IMR-90 (cell line): Measurements from ENCODE around the gene ITPRID1. TPM values are rescaled to one million over a fixed set of nuclear protein-coding genes. Genes with fewer than 3 reads are reported as not detected.

Experiments
- ATAC-seq: fragments of 200-7000 bp; cut with Tn5 transposase; 2 replicates; pipeline ENCODE4 v1.9.1; 2020; ENCODE audit warnings: low read depth, mild to moderate bottlenecking, moderate library complexity
- BruUV-seq: library from RNA; stranded (reverse); fragments of 400-500 nt; replicated peaks from 2 replicates; lab custom pipeline; 2021; lab: Mats Ljungman, UMichigan
- CTCF ChIA-PET: fragments of 300-600 bp; formaldehyde crosslinking; extraction: SDS; loops from one replicate; lab custom pipeline; 2021; ENCODE audit warnings: antibody characterized with exemption; lab: Yijun Ruan, JAX
- POLR2A ChIA-PET: fragments of 300-600 bp; sonication (Branson Sonifier 250); formaldehyde crosslinking; loops from one replicate; lab custom pipeline; 2022; ENCODE audit warnings: antibody characterized with exemption; ENCODE audit not compliant: unreplicated experiment; lab: Charles Lee
- DNase-seq: peaks from one replicate; pipeline ENCODE4 v3.0.0; 2013
- H2AFZ ChIP-seq: replicated peaks from 2 replicates; pipeline ENCODE3; 2013; ENCODE audit warnings: low read length, mild to moderate bottlenecking; ENCODE audit not compliant: poor library complexity
- H2AK5ac ChIP-seq: 2 replicates; pipeline ENCODE4 v1.6.1; 2013; ENCODE audit warnings: low read depth, low read length, inconsistent platforms
- H2AK9ac ChIP-seq: replicated peaks from 2 replicates; pipeline ENCODE3; 2013; ENCODE audit warnings: mild to moderate bottlenecking, low read depth, low read length, moderate library complexity; ENCODE audit not compliant: poor library complexity
- H2BK120ac ChIP-seq: 2 replicates; pipeline ENCODE4 v1.6.1; 2013; ENCODE audit warnings: low read depth, low read length, inconsistent platforms
- H2BK15ac ChIP-seq: 3 replicates; pipeline ENCODE4 v1.6.1; 2013; ENCODE audit warnings: low read depth, low read length, inconsistent platforms
- H2BK20ac ChIP-seq: 2 replicates; pipeline ENCODE4 v1.6.1; 2013; ENCODE audit warnings: low read depth, mild to moderate bottlenecking, inconsistent platforms, low read length, moderate library complexity
- H2BK5ac ChIP-seq: 2 replicates; pipeline ENCODE4 v1.6.1; 2013; ENCODE audit warnings: mild to moderate bottlenecking, low read depth, low read length, inconsistent platforms; ENCODE audit not compliant: poor library complexity, severe bottlenecking
- H3K14ac ChIP-seq: replicated peaks from 2 replicates; pipeline ENCODE4 v1.6.1; 2013; ENCODE audit warnings: low read depth, low read length, inconsistent platforms
- H3K18ac ChIP-seq: 2 replicates; pipeline ENCODE4 v1.6.1; 2013; ENCODE audit warnings: low read depth, low read length, control low read depth
- H3K23ac ChIP-seq: 2 replicates; pipeline ENCODE4 v1.6.1; 2013; ENCODE audit warnings: low read depth, low read length, inconsistent platforms
- H3K27ac ChIP-seq: 2 replicates; pipeline ENCODE4 v1.5.1; 2013; ENCODE audit warnings: mild to moderate bottlenecking, control low read depth, low read length; ENCODE audit not compliant: insufficient read depth
- H3K27me3 ChIP-seq: 2 replicates; pipeline ENCODE4 v1.6.1; 2013; ENCODE audit warnings: low read length; ENCODE audit not compliant: control insufficient read depth, insufficient read depth
- H3K36me3 ChIP-seq: 2 replicates; pipeline ENCODE4 v1.6.1; 2013; ENCODE audit warnings: low read length, mixed read lengths; ENCODE audit not compliant: control insufficient read depth, insufficient read depth
- H3K4ac ChIP-seq: 2 replicates; pipeline ENCODE4 v1.6.1; 2013; ENCODE audit warnings: low read depth, low read length, inconsistent platforms
- H3K4me1 ChIP-seq: 2 replicates; pipeline ENCODE4 v1.6.1; 2013; ENCODE audit warnings: low read length, mixed read lengths; ENCODE audit not compliant: control insufficient read depth, insufficient read depth
- H3K4me2 ChIP-seq: 2 replicates; pipeline ENCODE4 v1.6.1; 2013; ENCODE audit warnings: low read depth, mild to moderate bottlenecking, control low read depth, low read length, moderate library complexity
- H3K4me3 ChIP-seq: 2 replicates; pipeline ENCODE4 v1.5.1; 2013; ENCODE audit warnings: low read depth, mild to moderate bottlenecking, control low read depth, low read length, moderate library complexity; ENCODE audit not compliant: insufficient read depth
- H3K56ac ChIP-seq: 2 replicates; pipeline ENCODE4 v1.6.1; 2013; ENCODE audit warnings: low read length, inconsistent platforms; ENCODE audit not compliant: insufficient read depth; ENCODE audit errors: extremely low read depth
- H3K79me1 ChIP-seq, 2 experiments: 2 replicates each; pipeline ENCODE4 v1.6.1; 2013; ENCODE audit warnings: low read length in 2 of 2, inconsistent platforms in 1 of 2, low read depth in 1 of 2
- H3K9ac ChIP-seq: 2 replicates; pipeline ENCODE4 v1.6.1; 2013; ENCODE audit warnings: low read depth, low read length, control low read depth
- H3K9me1 ChIP-seq: 2 replicates; pipeline ENCODE4 v1.6.1; 2013; ENCODE audit warnings: low read length, inconsistent platforms; ENCODE audit not compliant: insufficient read depth
- H3K9me3 ChIP-seq: 2 replicates; pipeline ENCODE4 v1.6.1; 2013; ENCODE audit warnings: low read length; ENCODE audit not compliant: control insufficient read depth, insufficient read depth
- H4K20me1 ChIP-seq: 2 replicates; pipeline ENCODE4 v1.6.1; 2013; ENCODE audit warnings: low read length, inconsistent platforms; ENCODE audit not compliant: insufficient read depth
- H4K5ac ChIP-seq: 2 replicates; pipeline ENCODE4 v1.6.1; 2013; ENCODE audit warnings: mild to moderate bottlenecking, low read depth, low read length, control low read depth
- H4K8ac ChIP-seq, 2 experiments: 2 replicates each; pipeline ENCODE4 v1.6.1; 2013; ENCODE audit warnings: low read depth in 2 of 2, low read length in 2 of 2, control low read depth in 1 of 2, inconsistent platforms in 1 of 2
- H4K91ac ChIP-seq: 2 replicates; pipeline ENCODE4 v1.6.1; 2013; ENCODE audit warnings: low read depth, low read length, inconsistent platforms; ENCODE audit not compliant: insufficient read depth
- BHLHE40 ChIP-seq: fragments of 150-350 bp; IDR thresholded peaks from 2 replicates; pipeline ENCODE4 v1.6.1; 2016; ENCODE audit warnings: mild to moderate bottlenecking, low read depth, low read length
- CEBPB ChIP-seq: IDR thresholded peaks from 2 replicates; pipeline ENCODE4 v1.6.1; 2012; ENCODE audit warnings: low read depth, low read length, improper control_type of control experiment
- CHD1 ChIP-seq: IDR thresholded peaks from 2 replicates; pipeline ENCODE4 v1.6.1; 2012; ENCODE audit warnings: low read depth, low read length, improper control_type of control experiment
- CTCF ChIP-seq: conservative IDR thresholded peaks from 2 replicates; pipeline ENCODE4 v1.5.1; 2012; ENCODE audit warnings: mild to moderate bottlenecking, low read depth, low read length, improper control_type of control experiment
- ELK1 ChIP-seq: fragments of 150-350 bp; IDR thresholded peaks from 2 replicates; pipeline ENCODE4 v1.6.1; 2016; ENCODE audit warnings: low read depth, mild to moderate bottlenecking, low read length, moderate library complexity, borderline replicate concordance
- FOS ChIP-seq: fragments of 150-350 bp; IDR thresholded peaks from 2 replicates; pipeline ENCODE4 v1.6.1; 2016; ENCODE audit warnings: low read depth, low read length
- MAFK ChIP-seq: IDR thresholded peaks from 2 replicates; pipeline ENCODE4 v1.6.1; 2012; ENCODE audit warnings: low read depth, low read length, improper control_type of control experiment
- MAZ ChIP-seq: IDR thresholded peaks from 2 replicates; pipeline ENCODE4 v1.6.1; 2012; ENCODE audit warnings: low read depth, mild to moderate bottlenecking, low read length, improper control_type of control experiment, moderate library complexity, borderline replicate concordance
- MXI1 ChIP-seq: IDR thresholded peaks from 2 replicates; pipeline ENCODE4 v1.6.1; 2012; ENCODE audit warnings: low read depth, mild to moderate bottlenecking, low read length, moderate library complexity, borderline replicate concordance
- NFE2L2 ChIP-seq: fragments of 150-350 bp; IDR thresholded peaks from 2 replicates; pipeline ENCODE4 v1.6.1; 2016; ENCODE audit warnings: low read depth, mild to moderate bottlenecking, low read length
- POLR2A ChIP-seq: IDR thresholded peaks from 2 replicates; pipeline ENCODE4 v1.6.1; 2012; ENCODE audit warnings: mild to moderate bottlenecking, low read depth, low read length
- RAD21 ChIP-seq: IDR thresholded peaks from 2 replicates; pipeline ENCODE4 v1.6.1; 2012; ENCODE audit warnings: low read length, improper control_type of control experiment
- RCOR1 ChIP-seq: IDR thresholded peaks from 2 replicates; pipeline ENCODE4 v1.6.1; 2012; ENCODE audit warnings: mild to moderate bottlenecking, low read length, improper control_type of control experiment; ENCODE audit not compliant: insufficient replicate concordance
- RFX5 ChIP-seq: IDR thresholded peaks from 2 replicates; pipeline ENCODE4 v1.8.0; 2012; ENCODE audit warnings: low read depth, mild to moderate bottlenecking, low read length, moderate library complexity
- SMC3 ChIP-seq: fragments of 150-350 bp; IDR thresholded peaks from 2 replicates; pipeline ENCODE4 v1.6.1; 2016; ENCODE audit warnings: low read depth, mild to moderate bottlenecking, antibody characterized with exemption, low read length, moderate library complexity
- USF2 ChIP-seq: fragments of 150-350 bp; IDR thresholded peaks from 2 replicates; pipeline ENCODE4 v1.6.1; 2017; ENCODE audit warnings: mild to moderate bottlenecking, antibody characterized with exemption, low read length, low read depth
- WGBS, 2 experiments: methylation state at CpG; one replicate each; pipeline versions ENCODE4 v1.1.5 to v1.1.7; 2013; ENCODE audit warnings: missing lambda C conversion rate in 2 of 2; ENCODE audit not compliant: insufficient read length in 1 of 2; ENCODE audit errors: extremely low coverage in 2 of 2; 5-methylcytosine and 5-hydroxymethylcytosine counted together
- dilution Hi-C: fragments of 300-500 bp; cut with HindIII; formaldehyde crosslinking; loops from one replicate; pipeline ENCODE4 v1.14.3; 2018; ENCODE audit warnings: low sequenced_read_pairs; ENCODE audit not compliant: unreplicated experiment
- in situ Hi-C: fragments of 300-500 bp; cut with MboI; formaldehyde crosslinking; loops from 3 replicates; pipeline ENCODE4 v1.14.3; 2019; ENCODE audit warnings: low sequenced_read_pairs, inconsistent platforms, mixed read lengths
- intact Hi-C: fragments of 100-400 bp; cut with micrococcal nuclease; formaldehyde crosslinking; loops from 2 replicates; pipeline ENCODE4 v1.10.0; 2022
- polyA plus RNA-seq, 3 experiments: library from polyadenylated mRNA; depleted of rRNA; stranded (reverse); fragments of >200 nt; gene quantifications; 2 replicates each; pipeline ENCODE4 v1.2.3, GENCODE V29; 2012; ENCODE audit warnings: low replicate concordance in 1 of 3
- total RNA-seq: library from RNA; depleted of rRNA; stranded (reverse); fragments of >200 nt; gene quantifications from 2 replicates; pipeline ENCODE4 v1.2.3, GENCODE V29; 2012

The ITPRID1 gene
- total and polyA plus RNA-seq, 2 of the 4 experiments (the other 2 are of a cell fraction) = not detected

GRCh38 chr7:31563522-31563921, 49.6 kb downstream of the ITPRID1 start:
- H2BK5ac ChIP-seq = no peak overlapping the region
- BruUV-seq = no TSS peak
- no peak overlapping the region for H3K56ac ChIP-seq
- no peaks in the 10 kb centered on the region for H3K27me3 ChIP-seq
- no peak overlapping the region for H3K4me3 ChIP-seq
- TF ChIP-seq NFE2L2 = no peak
- no peak for TF ChIP-seq RCOR1
- TF ChIP-seq CEBPB = no peak
- TF ChIP-seq ELK1 = no peak
- TF ChIP-seq RFX5 = no peak
- TF ChIP-seq MAFK = no peak
- no peak for TF ChIP-seq USF2
- no peak for TF ChIP-seq CTCF
- TF ChIP-seq MAZ = no peak
- no peak for TF ChIP-seq RAD21
- TF ChIP-seq FOS = no peak
- no peak for TF ChIP-seq MXI1
- no peak for TF ChIP-seq BHLHE40
- no peak for TF ChIP-seq POLR2A
- no peak for TF ChIP-seq SMC3
- no peak for TF ChIP-seq CHD1
- H4K20me1 ChIP-seq = no peaks in the 10 kb centered on the region
- H3K4ac ChIP-seq = no peak overlapping the region
- no peak for ATAC-seq
- no peak overlapping the region for H3K14ac ChIP-seq
- H3K9ac ChIP-seq = no peak overlapping the region
- no peaks in the 10 kb centered on the region for H3K9me3 ChIP-seq
- dilution Hi-C loops = no loop called here
- no peak for DNase-seq
- intact Hi-C loops = no loop called here
- H3K23ac ChIP-seq = no peak overlapping the region
- H4K8ac ChIP-seq = no peak overlapping the region
- H3K27ac ChIP-seq = no peak overlapping the region
- in situ Hi-C loops = no loop called here
- H3K9me1 ChIP-seq = no peaks in the 10 kb centered on the region
- CTCF ChIA-PET = no interaction called here
- no peak overlapping the region for H3K4me2 ChIP-seq
- H2AK9ac ChIP-seq = no peak overlapping the region
- no peak overlapping the region for H2AFZ ChIP-seq
- H3K4me1 ChIP-seq = no peaks in the 10 kb centered on the region
- H3K79me1 ChIP-seq = no peaks in the 10 kb centered on the region
- no peaks in the 10 kb centered on the region for H3K36me3 ChIP-seq
- H4K91ac ChIP-seq = no peak overlapping the region
- H4K5ac ChIP-seq = no peak overlapping the region
- POLR2A ChIA-PET = no interaction called here
- H3K18ac ChIP-seq = no peak overlapping the region
- no peak overlapping the region for H2AK5ac ChIP-seq
- WGBS, 2 experiments = 4% methylated on average over 3 of the region's 5 CpGs; no CpG with 5 or more reads in 1 of the 2 experiments
- no peak overlapping the region for H2BK120ac ChIP-seq
- no peak overlapping the region for H2BK15ac ChIP-seq
- H2BK20ac ChIP-seq = no peak overlapping the region
